Measurements from ENCODE around the gene FICD. TPM values are rescaled to one million over a fixed set of nuclear protein-coding genes. Genes with fewer than 3 reads are reported as not detected.

FICD gene
- total and polyA plus RNA-seq, 2 donors from 2014 or later: 5.1 to 8.5 TPM

- H3K27me3 ChIP-seq (ENCODE audit: control insufficient read depth, insufficient read depth, low read length): no peaks in the 10 kb centered on the region
- intact Hi-C loops (cut with DNase I): no loop called here
- H3K9ac ChIP-seq (ENCODE audit: low read length in 3 of 3): no peak overlapping the region
- no peak overlapping the region for H3K4me3 ChIP-seq (ENCODE audit: low read length in 3 of 3)
- H3K27ac ChIP-seq (ENCODE audit: low read depth in 2 of 2, low read length in 2 of 2): no peak overlapping the region
- FAIRE-seq: no peak
- no peaks in the 10 kb centered on the region for H3K36me3 ChIP-seq (ENCODE audit: control insufficient read depth in 2 of 3, insufficient read depth in 3 of 3, low read length in 3 of 3)
- H3K4me1 ChIP-seq (ENCODE audit: control insufficient read depth in 2 of 3, insufficient read depth in 2 of 3, low read depth in 1 of 3, low read length in 3 of 3): no peaks in the 10 kb centered on the region
- TF ChIP-seq, protein P1, sequence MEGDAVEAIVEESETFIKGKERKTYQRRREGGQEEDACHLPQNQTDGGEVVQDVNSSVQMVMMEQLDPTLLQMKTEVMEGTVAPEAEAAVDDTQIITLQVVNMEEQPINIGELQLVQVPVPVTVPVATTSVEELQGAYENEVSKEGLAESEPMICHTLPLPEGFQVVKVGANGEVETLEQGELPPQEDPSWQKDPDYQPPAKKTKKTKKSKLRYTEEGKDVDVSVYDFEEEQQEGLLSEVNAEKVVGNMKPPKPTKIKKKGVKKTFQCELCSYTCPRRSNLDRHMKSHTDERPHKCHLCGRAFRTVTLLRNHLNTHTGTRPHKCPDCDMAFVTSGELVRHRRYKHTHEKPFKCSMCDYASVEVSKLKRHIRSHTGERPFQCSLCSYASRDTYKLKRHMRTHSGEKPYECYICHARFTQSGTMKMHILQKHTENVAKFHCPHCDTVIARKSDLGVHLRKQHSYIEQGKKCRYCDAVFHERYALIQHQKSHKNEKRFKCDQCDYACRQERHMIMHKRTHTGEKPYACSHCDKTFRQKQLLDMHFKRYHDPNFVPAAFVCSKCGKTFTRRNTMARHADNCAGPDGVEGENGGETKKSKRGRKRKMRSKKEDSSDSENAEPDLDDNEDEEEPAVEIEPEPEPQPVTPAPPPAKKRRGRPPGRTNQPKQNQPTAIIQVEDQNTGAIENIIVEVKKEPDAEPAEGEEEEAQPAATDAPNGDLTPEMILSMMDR (IDR thresholded peaks at IDR 0.05; ENCODE audit: borderline replicate concordance, extremely low read depth, insufficient read depth): no peak
- DNase-seq: no peak
- peaks cover 0 to 10% (median 4%) of the 10 kb centered on the region in 3 donors for H3K9me3 ChIP-seq (ENCODE audit: control insufficient read depth in 2 of 3, insufficient read depth in 1 of 3, low read length in 3 of 3)
Measured at GRCh38 chr12:108505129-108505528, 9.9 kb upstream of the FICD start.

GRCh38 chr12:108507971-108508642 lies 7.0 kb upstream of the FICD start:
- H3K36me3 ChIP-seq (ENCODE audit: control insufficient read depth in 2 of 3, insufficient read depth in 3 of 3, low read length in 3 of 3): no peaks in the 10 kb centered on the region
- H3K9me3 ChIP-seq (ENCODE audit: control insufficient read depth in 2 of 3, insufficient read depth in 1 of 3, low read length in 3 of 3): peaks cover 0 to 4% (median 0%) of the 10 kb centered on the region in 3 donors
- TF ChIP-seq, protein P1 (IDR thresholded peaks at IDR 0.05; ENCODE audit: borderline replicate concordance, extremely low read depth, insufficient read depth): no peak
- no peaks in the 10 kb centered on the region for H3K27me3 ChIP-seq (ENCODE audit: control insufficient read depth, insufficient read depth, low read length)
- intact Hi-C loops (cut with DNase I): no loop called here
- no peak overlapping the region for H3K27ac ChIP-seq (ENCODE audit: low read depth in 2 of 2, low read length in 2 of 2)
- DNase-seq (no peak), FAIRE-seq (no peak)
- no peak overlapping the region for H3K4me3 ChIP-seq (ENCODE audit: low read length in 3 of 3)
- H3K9ac ChIP-seq (ENCODE audit: low read length in 3 of 3): no peak overlapping the region
- peaks cover 0 to 3% (median 0%) of the 10 kb centered on the region in 3 donors for H3K4me1 ChIP-seq (ENCODE audit: control insufficient read depth in 2 of 3, insufficient read depth in 2 of 3, low read depth in 1 of 3, low read length in 3 of 3)

DNA sequence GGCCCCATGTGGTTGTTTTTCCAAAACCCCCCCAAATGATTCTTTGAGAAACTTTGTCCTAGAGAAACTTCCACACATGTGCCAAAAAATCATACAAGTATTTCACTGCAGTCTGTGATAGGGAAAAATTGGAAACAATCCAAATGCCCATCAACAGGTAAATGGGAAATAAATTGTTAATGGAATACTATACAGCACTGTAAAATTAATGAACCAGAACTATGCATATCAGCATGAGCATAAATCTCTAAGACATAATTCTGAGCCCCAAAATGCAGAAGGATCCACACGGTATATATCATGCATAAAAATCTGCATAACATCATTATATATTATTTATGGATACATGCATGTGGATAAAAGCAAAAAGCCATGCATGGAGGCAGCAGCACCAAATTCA lies 5.3 kb upstream of the FICD start:
- H3K9me3 ChIP-seq (ENCODE audit: control insufficient read depth in 2 of 3, insufficient read depth in 1 of 3, low read length in 3 of 3): no peaks in the 10 kb centered on the region
- TF ChIP-seq, protein P1 (IDR thresholded peaks at IDR 0.05; ENCODE audit: borderline replicate concordance, extremely low read depth, insufficient read depth): no peak
- no peaks in the 10 kb centered on the region for H3K36me3 ChIP-seq (ENCODE audit: control insufficient read depth in 2 of 3, insufficient read depth in 3 of 3, low read length in 3 of 3)
- H3K9ac ChIP-seq (ENCODE audit: low read length in 3 of 3): no peak overlapping the region
- H3K4me3 ChIP-seq (ENCODE audit: low read length in 3 of 3): no peak overlapping the region
- intact Hi-C loops (cut with DNase I): no loop called here
- DNase-seq (no peak), FAIRE-seq (no peak)
- H3K27ac ChIP-seq (ENCODE audit: low read depth in 2 of 2, low read length in 2 of 2): no peak overlapping the region
- H3K4me1 ChIP-seq (ENCODE audit: control insufficient read depth in 2 of 3, insufficient read depth in 2 of 3, low read depth in 1 of 3, low read length in 3 of 3): peaks cover 0 to 3% (median 0%) of the 10 kb centered on the region in 3 donors
- H3K27me3 ChIP-seq (ENCODE audit: control insufficient read depth, insufficient read depth, low read length): no peaks in the 10 kb centered on the region

Measured in kidney (tissue), 14 donors.